ENCODE measurements around the gene ARHGAP6.
A peak's percentile ranks its signal among the peaks of the same experiment; 100 is the strongest.

Gene ARHGAP6

DNA sequence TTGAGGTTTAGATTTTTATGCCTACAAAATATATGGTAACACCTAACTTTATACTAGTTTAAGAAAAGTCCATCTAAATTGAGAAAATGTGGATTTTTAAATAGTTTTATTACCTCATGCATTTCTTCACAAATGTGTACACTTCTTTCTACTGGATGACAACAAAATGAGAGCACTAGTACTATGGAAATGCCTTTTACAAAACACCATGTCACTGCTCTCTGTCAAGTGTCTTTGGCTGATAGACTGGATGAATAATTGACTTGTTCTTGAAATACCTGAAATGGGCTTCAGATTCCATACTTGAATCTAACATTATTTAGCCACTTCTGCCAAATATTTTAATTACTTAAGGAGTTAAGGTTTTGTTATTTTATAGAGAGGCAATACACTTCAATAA lies 323.0 kb downstream of the ARHGAP6 start:
- no peak for DNase-seq

DNA sequence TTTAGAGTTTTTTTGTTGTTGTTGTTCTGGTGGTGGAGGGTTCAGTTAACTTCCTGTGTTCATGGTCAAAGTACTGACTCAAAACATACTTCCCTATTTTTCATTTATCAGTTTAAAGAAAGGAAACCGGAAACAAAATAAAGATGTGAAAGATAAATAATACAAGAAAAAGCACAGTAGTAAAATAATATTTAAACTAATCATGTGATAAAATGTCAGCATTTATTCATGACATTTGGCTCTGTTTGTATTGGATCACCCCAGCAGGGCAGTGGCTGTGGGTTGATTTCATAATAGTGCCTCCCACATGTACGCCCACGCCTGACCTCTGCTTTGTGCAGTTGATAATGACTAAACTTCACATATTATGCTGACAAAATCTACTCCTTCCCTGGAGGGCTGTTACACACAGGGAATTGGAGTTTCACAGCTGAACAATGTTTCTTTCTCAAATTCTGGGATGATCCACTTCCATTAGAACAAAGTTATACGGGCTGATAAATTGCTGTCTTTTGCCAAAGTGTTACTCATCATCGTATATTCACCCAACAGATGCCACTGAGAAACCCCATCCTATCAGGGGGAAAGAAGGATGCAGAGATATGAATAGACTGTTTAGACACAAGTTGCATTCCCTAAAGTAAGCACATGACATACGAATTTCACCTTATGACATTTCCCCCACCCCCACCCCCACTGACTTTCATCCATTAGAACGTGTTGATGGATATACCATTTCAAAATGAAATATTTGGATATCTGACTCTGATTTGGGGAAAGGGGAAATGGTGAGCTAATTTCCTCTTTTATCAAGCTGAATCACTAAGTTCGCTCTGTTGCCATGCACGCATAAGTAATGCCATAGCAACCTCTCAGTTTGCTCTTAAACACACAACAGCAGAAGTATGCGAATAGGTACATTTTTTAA lies 324.2 kb downstream of the ARHGAP6 start:
- DNase-seq, result peak; percentile 91

DNA sequence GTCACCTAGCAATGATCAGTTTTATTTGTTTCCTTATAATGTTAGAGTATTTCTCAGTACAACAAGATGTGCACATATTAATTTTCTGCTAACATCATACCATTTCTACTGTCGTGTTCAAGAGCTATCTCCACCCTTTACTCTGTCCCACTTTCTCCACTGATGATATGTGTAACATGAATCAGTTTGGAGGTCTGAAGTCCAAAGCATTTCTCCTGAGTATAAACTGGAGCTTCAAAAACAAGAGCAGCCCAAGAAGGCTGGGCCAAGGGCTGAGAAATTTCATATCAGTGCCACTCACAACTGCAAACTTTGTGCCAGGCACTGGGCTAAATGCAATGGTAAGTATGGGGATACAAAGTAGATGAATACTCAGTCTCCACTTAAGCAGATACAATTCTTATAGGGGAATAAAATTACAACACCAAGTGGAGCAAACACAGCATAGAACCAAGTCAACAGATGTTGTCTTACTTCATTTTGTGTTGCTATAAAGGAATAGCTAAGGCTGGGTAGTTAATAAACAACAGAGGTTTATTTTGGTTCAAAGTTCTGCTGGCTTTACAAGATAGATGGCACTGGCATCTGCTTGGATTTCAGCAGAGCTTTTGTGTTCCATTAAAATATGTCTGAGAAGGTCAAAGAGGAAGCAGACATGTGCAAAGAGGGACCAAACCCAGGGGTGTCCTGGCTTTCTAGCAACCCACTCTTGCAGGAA lies 328.3 kb downstream of the ARHGAP6 start:
- no peak for DNase-seq

DNA sequence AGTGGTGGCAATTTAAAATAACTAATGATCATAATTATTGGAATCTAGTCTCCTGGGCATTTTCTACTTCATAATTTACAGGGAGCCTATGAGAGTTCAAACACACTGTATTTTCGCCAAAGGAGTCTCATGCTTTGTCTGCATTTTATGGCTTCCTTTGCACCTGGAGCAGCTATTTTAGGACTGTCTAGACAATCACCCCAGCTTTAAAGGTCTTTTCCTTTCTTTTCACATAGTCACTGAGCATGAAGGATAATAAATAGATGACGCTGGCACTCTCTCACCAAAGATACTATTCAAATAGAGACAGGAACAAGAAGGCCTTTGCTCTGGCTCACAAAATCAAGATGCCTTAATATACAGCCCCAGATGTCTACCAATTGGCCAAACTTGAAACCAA lies 329.5 kb downstream of the ARHGAP6 start:
- DNase-seq, result no peak

DNA sequence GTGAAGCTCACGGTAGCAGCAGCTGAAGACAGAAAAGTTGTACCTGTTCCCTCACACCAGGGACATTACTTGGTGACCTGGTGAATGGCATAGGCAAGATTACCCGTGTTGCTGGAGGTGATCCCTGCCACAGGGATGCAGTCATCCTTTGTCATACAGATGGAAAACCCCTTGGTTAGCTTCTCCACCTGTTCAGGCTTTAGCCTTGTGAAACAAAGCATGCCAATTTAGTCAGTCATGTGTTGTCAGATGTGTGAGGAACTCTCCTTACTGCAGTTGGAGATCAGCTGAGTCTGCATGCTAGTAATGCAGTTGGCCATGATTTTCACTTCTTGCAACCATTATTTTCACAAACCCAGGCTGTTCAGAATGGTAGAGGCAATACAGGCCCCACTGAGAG lies 331.6 kb downstream of the ARHGAP6 start:
- DNase-seq, result no peak

DNA sequence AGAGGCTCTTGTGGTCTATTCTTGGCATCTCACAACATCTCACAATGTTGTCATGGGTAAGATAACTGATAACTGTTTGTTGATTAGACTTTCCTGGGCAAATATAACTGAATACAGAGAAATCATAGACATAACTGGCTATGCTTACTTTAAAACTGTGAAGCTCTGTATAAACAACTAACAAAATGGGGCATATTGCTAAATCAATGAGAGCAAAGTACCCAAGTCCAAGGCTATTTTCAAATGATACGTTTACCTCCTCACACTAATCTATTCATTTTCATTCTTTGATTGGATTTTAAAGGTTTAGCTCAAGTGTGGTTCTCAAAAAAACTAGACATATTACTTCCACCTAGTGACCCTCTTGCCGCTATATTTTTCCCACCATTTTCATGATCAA lies 333.9 kb downstream of the ARHGAP6 start:
- no peak for DNase-seq

DNA sequence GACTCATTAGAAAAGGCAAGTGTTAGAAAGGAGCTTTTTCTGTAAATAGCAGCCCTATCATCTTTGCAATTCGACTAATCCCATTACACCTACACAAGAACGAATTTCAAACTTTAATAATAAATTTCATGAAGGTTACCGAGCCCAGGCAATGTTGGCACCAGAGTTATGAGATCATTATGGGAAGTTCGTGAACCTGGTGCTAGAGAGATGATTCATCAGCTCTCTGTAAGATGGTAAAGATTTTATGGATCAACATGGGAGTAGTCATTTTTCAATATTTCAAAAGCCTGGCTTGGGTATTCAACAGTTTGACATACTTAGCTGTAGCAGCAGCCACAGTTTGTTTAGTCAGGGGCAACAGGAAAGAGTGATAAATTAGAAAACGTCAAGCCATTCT lies 336.7 kb downstream of the ARHGAP6 start:
- no peak for DNase-seq

DNA sequence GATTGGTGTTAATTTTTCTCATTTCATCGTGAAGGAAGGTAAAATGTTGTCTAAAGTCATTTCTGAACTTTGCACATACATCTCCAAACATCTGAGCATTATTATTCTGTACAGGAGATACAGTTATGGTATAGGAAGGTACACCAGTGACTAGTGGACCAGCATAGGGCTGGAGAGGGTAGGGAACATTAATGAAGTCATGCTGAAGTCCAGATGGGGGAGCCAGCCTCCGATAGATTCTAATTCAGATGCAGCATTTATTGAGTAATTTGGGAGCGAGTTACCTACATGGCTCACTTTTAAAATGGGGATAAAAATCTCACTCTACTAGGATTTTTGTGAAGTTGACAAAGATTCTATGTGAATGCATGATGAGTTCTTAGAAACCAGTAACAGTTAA lies 337.6 kb downstream of the ARHGAP6 start:
- no peak for DNase-seq

DNA sequence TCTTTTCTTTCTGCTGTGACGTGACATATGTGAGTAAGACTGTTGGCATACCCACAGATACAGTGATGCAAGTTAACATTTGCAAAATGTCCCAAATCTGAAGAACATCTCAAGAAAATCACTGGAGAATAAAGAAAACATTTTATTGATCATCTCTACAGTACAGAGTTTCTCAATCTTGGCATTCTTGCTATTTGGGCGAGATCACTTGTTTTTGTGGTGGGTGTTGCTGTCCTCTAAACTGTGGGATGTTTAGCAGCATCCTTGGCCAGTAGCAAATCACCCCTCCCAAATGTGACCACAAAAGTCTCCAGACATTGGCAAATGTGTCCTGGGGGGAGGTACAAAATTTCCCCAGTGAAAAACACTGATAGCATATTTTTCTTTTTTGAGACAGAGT lies 343.7 kb downstream of the ARHGAP6 start:
- DNase-seq, result no peak

DNA sequence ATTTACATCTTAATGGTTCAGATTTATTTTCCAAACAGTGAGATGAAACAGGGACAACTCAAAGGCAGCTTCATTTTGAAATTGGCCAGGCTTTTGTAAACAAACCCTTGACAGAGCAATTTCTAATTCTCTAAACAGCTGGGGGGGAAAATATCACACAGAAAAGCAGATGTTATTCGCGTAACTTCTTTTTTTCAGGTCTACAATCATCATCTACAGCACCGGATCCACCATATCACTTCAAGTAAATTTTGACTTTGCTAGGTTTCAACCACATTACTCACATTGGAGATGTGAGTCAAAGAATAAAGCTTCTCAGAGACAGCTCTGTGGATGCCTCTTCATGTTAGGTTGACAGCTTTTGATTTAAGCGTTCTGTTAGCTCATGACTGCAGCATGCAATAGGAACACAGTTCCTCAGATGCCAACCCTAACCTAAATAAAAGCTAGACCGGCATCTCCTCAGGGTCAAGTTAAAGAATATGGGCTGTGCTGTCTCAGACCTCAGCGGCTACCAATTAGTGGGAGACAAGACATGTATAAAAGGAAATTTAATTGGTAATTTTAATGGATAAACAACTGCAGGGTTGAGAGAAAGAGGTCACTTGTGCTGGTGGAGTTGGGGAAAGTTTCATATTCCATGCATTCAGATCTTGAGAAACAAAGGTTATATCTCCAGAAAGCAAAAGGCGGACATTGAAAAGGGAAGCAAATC lies 345.8 kb downstream of the ARHGAP6 start:
- no peak for DNase-seq

DNA sequence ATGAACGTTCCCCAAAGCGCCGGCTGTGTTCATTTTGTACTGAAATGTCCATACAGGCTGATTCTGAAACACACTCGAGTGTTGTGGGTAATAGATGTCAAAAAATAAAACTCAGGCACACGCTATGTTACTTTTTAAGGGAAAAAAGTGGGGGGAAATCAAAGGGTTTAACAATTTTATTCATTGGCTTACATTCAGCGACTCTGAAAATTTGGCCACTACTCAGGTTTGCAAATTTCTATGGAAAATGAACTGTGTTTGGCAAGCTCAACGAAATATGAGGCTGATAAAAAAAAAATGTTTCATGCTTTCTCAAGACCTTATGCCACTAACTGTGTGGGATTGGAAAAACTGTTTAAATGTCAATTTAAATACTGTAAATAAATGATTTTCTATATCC lies 354.0 kb downstream of the ARHGAP6 start:
- no peak for DNase-seq

DNA sequence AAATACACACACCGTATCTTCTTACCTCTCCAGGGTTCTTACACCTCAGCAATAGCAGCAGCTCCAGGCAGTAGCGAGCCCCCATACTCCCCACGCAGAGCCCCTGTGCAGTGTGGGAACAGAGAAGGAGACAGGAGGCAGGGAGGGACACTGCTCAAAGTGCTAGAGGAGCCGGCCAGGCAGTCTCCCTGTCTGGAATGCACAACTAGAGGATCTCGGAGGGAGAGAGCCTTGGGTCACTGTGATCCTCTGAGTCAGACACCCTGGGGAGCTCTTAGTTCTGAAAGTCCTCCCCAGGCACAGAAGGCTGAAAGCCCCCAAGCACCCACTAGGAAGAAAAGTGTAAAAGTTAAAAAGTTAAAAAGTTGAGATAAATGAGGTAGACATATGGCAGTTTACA lies 356.5 kb downstream of the ARHGAP6 start:
- no peak for DNase-seq

DNA sequence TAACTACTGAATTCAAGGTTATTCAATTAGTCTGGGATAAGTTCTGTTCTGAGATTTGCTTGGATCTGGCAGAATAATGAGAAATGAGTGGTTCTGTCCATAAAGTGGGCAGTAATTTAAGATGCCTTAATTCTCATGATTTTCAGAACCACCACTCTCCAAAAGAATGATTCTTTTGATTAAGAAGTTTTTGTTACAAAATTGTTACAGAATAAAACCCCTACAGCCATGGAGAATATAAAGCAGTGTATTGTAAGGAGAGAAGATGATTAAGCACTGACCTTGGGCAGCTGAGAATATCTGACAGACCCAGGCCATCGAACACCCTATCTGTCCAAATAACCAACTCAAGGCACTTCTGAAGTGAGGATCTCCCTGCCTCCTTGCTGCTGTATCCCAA lies 360.1 kb downstream of the ARHGAP6 start:
- DNase-seq, result no peak

DNA sequence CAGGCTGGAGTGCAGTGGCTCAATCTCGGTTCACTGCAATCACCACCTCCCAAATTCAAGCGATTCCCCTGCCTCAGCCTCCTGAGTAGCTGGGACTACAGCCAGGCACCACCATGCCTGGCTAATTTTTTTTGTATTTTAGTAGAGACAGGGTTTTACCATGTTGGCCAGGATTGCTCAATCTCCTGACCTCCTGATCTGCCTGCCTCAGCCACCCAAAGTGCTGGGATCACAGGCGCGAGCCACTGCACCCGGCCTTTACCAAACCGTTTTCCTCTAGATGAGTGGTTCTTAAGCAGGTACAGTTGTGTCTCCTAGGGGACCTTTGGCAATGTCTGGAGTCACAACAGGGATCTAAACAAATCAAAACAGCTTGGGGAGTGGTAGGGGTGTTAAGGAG lies 360.9 kb downstream of the ARHGAP6 start:
- DNase-seq, result no peak

DNA sequence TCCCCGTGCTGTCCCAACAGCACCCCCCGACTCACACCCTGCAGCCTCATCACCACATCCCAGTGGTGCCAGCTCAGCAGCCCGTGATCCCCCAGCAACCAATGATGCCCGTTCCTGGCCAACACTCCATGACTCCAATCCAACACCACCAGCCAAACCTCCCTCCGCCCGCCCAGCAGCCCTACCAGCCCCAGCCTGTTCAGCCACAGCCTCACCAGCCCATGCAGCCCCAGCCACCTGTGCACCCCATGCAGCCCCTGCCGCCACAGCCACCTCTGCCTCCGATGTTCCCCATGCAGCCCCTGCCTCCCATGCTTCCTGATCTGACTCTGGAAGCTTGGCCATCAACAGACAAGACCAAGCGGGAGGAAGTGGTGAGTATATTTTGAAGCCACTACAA lies 367.1 kb downstream of the ARHGAP6 start:
- DNase-seq, result no peak

DNA sequence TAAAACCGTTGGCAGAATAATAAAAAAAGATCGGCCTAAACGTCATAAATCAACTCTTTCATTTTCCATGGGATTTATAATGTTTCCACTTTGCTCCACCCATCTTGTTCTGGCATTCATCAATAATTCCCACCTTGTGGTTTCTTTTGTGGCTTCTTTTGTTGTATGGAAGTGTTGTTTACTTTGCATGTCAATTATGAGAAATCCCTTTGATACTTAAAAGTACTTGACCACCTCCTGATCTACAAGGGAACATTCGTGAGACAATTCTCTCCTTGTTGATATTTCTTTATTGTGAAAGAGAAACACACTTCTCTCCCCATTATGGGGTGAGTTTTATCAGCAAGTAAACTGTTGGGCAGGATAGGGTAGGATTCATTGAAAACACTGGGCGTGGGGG lies 369.7 kb downstream of the ARHGAP6 start:
- DNase-seq, result no peak

DNA sequence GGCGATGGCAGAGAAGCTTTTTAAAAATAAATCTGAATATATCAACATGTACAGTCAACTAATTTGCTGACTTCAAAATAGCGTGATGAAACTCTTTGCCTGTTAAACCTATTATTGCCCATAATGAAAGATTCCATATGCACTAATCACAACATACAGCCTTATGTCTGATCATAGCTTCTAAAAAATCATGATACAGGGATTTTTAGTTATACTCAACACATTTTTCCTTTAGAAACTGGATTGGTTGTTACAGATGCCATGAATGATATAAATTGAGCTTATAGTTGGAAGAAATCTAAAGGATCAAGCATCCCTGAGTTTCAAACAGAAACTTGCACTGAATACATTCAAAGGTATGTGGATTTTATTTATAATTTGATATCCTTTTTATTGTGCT lies 372.6 kb downstream of the ARHGAP6 start, which contains the start of gene AMELX:
TSS of gene AMELX (plus strand) at position 301 of the 400 bp plus-strand sequence. CDS start 1,376 bp downstream, outside the sequence.
- DNase-seq, result no peak

DNA sequence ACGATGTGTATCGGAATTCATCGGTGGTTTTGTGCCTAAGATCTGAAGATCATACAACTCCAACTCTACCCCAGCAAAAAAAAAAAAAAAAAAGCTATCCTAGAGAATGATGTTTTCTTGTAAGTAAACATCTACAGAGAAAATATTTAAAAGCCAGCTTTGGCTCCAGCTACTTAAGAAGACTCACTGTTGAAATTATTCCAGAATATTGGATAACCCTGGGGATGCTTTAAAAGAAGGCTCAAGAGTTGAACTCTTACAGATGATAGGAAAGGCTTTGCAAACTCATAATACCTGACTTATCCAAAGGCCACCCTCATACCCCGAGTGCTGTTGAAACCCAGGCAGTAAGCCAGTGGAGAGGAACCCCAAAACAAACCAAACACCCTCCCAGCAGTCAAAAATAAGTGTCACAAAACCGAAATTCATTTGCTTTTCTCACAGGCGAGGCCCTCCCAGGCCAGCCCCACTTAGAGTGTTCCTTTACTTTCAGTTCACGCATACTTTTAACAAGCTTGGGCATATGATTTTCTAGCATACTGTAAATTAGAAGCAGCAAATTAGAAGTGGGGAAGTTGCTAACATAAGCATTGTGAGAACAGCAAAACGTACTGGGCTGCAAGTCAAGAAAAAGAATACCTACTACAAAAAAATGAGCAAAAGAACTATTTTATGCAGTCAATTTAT lies 375.2 kb downstream of the ARHGAP6 start:
- no peak for DNase-seq

DNA sequence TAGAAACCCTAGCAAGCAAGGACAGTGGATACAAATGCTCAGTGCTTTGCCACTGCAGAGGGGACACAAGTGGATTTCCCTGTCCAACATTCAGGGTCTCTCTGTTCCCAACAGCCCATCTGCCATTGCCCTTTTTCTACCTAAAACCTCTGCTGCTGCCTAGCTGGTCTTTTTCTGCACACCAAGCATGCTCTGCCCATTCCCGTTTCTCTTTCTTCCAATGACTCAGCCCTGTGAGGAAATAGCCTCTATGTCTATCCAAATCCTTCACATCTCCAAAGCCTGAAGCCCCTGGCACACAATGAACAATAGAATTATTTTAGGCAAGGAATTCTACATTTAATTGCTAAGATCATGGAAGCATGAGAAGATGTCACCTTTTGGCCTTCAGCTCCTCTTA lies 378.2 kb downstream of the ARHGAP6 start:
- DNase-seq, result peak; percentile 26

DNA sequence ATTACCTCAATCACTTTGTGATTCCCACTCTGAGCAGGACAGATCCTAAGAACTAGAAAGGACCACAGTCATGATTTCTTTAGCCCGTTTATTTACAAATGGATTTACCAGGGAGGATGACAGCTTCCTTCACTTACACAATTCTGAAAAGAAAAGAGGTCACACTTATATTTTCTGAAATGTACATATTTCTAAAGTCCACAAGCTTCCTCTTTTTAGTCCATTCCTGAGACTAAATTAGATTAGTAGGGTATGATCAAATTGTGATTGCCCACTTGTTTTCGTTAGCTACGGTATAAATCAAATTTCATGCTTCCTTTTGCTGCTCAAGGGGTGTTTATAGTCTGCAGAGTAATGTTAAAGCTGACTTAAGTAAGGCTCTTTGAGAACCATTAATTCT lies 380.1 kb downstream of the ARHGAP6 start:
- peak; percentile 20 for DNase-seq

DNA sequence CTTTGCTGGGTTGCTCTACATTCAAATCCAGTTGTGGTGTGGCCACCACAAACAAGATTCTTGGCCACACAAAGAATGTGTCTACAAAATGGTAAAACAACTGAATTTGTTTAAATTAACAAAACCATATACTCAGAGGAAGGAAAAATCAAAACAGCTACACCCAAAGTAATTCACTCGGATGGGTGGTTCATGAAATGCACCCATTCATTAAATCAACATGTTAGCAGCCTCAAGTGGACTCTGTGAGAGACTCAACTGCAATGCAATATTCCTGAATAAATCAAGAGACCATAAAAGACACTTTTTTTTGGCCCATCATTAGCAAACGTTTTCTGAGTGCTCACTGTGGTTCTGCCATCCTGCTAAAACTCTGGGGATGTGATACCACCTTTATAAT lies 383.7 kb downstream of the ARHGAP6 start:
- DNase-seq, result no peak

DNA sequence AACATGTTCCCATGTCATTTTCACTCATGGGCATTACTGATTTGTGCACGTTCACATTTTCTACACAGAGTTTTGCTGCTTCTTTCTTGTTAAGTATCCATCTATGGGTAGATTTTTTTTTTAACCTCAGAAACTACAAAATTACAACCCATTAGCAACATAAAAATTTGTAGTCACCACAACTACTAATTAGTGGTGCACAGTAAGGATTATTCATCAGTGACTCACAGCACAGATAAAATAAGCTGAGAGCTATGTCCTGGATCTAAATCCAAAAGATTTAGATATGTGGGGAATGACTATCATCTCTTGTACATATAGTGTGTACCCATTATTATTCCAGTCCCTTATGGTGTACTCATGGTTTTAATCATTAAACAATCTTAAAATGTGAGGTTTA lies 392.2 kb downstream of the ARHGAP6 start:
- DNase-seq, result no peak

DNA sequence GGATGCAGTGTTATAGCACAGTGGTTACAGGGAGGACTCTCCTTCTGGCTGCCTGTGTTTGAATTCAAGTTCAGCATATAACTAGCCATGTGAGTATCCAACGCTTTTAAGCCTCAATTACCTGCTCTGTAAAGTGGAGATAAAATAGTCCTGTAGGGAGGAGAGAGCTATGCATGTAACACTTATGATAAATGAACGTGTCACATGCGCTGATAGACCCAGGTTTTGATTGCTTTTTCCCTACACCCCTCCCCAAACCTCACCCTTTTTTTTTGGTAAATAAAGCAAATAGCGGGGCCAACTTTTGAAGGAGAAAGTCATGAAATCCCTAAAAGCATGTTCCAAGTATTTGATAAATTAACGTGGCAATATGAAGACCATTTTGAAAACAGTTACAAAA lies 392.9 kb downstream of the ARHGAP6 start:
- no peak for DNase-seq
